ENCODE data around the gene PARD3B. TPM values are rescaled to one million over a fixed set of nuclear protein-coding genes. Genes with fewer than 3 reads are reported as not detected.
A peak's percentile ranks its signal among the peaks of the same experiment; 100 is the strongest.

Gene PARD3B
- total RNA-seq, 1 donor from 2014 or later, result 4.5 TPM

DNA sequence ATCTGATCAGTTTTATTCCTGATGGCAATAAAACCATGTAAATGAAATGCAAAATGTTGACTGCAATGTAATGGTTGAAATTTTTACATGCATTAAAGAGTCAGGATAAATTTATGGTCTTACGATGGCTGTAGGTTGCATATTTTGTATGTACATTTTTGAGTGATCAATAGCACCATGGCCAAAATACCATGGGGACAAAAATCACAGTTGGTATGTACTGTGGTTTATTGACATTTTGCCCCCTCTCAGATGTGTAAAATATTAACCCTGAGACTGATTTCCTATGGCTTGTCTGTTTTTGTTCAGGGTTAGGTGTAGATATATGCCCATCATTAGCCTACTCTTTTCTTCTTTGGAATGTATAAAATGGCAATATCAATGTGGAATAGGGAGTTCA is 138.1 kb downstream of the PARD3B start:
- FAIRE-seq (no peak), DNase-seq (ENCODE audit: low spot score in 2 of 2) (no peak)

DNA sequence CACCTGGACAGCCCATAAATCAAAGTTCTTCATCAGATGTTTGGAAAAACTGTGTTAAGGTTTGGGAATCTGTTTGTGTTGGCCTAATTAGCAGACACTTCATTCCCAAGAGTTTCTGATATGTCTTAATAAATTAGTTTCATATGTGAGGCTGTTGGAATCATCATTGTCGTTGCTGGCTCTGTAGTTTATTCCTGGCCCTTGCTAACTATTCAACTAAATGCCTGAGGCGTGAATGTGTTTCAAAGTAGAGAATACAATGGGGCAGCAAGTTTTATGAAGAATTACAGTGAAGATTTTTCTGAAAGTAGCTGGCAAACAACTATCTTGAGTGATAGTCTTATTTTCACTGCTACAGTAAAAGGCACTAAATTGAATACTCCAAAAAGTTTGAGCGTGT is 141.1 kb downstream of the PARD3B start:
- FAIRE-seq, result no peak
- DNase-seq (ENCODE audit: low spot score in 2 of 2), result no peak

DNA sequence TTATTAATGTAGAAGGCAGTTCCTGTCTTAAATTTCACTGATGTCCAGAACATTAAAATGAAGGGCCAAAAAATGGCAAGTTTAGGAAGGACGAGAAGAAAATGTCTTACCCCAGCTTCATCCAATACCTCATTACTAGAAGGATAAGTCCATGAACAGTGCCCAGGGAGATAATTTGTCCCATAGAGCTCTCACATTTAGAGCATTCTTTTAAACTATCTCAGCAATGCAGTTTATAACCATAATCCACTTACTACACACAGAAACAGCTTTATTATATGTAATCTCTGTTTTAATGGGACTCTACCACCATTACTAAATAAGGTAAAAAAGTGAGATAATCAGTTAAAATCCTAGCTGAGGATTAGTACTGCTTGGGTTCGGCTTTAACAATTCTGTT is 142.5 kb downstream of the PARD3B start:
- FAIRE-seq (no peak), DNase-seq (ENCODE audit: low spot score in 2 of 2) (no peak)

DNA sequence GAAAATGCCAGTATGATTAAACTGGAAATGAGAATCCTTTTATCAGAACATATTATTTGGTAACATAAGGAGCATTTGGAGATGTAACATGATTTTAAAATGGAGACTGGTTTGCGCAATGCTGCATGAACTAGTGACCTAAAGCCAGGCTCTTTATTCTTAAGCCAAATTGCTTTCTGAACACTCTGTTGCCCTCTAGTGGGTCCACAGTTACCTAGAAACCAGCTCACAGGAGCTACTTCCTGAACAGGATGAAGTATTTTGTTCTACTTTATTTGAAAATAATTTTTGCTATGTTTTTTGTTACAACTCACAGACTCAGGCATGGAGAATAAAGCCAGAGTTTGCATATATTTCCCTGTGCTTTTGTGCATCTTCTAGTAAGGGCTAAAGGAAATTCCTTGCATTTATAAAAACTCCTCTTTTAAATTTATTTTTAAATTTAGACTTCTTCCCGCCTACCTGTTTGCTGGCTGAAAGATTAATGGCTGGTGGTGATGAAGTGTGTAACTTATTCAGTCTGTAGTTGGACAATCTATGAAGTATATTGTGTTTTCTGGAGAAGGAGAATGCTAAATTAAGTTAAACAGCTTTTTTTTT is 146.7 kb downstream of the PARD3B start:
- FAIRE-seq (peak; percentile 15), DNase-seq (ENCODE audit: low spot score in 2 of 2) (peak; percentile 5)

DNA sequence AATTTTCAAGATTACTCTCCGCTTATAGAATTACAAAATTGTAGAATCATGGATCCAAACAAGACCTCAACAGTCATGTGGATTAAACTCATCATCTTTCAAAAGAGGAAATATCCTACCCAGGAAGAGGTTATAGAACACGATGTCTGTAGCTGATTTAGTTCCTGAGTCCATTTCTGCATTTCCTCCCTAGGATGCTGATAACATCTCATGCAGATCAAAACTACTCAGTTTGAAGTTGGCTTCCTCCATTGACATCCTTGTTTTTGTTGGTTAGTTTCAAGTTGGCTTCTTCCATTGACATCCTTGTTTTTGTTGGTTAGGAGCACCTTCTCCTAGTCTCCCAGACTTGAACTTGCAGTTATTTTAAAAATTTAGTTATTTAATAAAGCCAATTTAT is 147.5 kb downstream of the PARD3B start:
- DNase-seq (ENCODE audit: low spot score in 2 of 2), result no peak
- FAIRE-seq, result no peak

DNA sequence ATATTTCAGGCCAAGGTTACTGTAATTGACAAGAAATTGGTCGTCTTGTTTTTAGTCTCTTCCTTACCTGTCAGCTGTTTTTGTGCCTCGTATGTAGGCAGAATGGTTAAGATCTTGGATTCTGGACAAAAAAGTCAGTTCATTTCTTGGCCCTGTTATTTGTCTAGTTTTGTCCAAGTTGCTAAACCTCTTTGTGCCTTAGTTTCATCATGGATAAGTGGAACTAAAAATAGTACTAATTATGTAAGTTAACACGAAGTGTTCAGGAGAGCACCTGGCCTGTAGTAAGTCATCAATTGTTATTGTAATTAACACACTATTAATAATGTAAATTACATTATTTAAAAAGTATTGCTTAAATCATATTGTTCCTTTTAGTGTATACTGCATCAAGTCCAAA is 148.0 kb downstream of the PARD3B start:
- DNase-seq (ENCODE audit: low spot score in 2 of 2) (no peak), FAIRE-seq (no peak)

DNA sequence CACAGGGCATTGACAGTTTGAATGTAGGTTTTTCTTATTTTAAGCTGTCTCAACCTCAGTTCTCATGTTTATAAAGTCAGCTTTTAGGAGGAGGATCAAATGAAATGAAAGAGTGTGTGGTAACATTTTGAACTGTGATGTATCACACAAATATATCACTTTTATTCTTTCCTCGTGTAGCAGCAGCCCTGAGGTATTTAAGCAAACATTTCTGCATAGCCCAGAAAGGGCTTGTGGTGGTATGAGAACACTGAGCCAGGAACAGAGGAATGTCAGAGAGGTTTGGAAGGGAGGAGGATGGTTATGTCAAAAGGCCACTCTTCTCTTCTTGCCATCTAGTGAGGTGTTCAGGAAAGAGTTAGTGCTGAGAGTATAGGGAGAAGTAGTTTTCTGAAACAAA is 150.2 kb downstream of the PARD3B start:
- DNase-seq (ENCODE audit: low spot score in 2 of 2) (no peak), FAIRE-seq (no peak)

DNA sequence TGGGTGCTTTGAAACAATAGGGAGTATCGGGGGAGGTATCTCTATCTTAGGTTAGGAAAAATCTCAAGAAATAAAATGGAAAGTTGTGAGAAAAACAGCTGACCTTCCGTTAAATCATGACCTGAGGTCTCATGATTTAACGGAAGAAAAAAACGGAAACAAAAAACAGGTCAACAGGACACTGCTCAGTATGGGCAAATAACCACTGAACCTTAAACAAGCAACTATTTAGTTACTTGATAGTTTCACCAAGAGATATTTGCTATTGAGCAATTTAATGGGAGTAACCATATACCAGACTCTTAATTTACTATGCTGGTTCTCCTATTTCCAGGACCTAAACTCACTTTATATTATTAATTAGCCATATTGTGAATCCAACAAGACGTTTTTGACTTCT is 150.8 kb downstream of the PARD3B start:
- FAIRE-seq (no peak), DNase-seq (ENCODE audit: low spot score in 2 of 2) (no peak)

DNA sequence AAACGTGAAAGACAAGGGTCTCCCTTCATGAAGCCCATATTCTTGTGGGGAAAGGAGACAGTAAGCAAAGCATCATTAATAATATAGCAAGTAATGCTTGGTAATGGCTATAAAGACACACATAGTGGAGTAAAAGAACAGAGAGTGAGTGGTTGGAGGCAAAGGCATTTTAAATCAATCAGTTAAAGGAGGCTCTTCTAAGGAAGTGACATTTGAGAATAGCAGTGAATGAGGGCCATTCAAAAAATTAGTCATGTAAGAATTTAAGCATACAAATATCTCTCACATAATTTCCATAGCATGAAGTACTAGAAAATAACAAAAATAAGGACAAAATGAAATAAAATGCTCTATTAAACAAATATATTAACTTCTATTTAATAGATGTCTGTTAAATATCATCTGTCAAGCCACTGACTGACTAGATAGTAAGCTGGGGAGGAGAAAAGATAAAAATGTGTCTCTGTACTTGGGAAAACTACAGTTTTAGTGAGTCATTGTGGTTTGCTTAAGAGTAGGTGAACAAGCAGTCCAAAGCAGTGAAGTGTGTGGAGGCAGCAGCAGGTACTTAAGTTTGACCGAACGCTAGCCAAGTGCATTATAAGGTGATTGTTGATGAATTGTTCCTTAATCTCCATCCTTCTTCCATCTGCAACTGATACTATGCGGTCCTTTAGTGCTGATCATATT is 160.1 kb downstream of the PARD3B start:
- FAIRE-seq, result no peak

DNA sequence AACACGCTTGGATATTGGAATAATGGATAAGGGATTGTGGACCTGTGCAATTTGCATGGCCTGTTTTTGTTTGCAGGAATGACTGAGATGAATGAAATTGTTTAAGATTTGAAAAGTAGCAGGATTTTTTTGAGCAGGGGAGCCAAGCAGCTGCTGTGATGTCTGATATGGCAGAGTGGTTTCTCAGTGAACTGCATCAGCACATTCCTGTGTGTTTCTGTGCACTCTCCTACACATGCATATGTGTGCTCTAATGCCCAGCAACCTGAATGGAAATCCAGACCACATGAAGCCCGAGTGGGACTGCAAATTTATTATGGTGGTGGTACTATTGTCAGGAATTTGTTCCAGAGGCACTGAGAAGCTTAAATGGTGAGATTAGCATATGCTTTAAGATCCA is 161.7 kb downstream of the PARD3B start:
- FAIRE-seq, result no peak
- DNase-seq (ENCODE audit: low spot score in 2 of 2), result no peak

More for the DNA sequence above, 160.1 kb downstream of the PARD3B start:
- no peak for DNase-seq (ENCODE audit: low spot score in 2 of 2)

DNA sequence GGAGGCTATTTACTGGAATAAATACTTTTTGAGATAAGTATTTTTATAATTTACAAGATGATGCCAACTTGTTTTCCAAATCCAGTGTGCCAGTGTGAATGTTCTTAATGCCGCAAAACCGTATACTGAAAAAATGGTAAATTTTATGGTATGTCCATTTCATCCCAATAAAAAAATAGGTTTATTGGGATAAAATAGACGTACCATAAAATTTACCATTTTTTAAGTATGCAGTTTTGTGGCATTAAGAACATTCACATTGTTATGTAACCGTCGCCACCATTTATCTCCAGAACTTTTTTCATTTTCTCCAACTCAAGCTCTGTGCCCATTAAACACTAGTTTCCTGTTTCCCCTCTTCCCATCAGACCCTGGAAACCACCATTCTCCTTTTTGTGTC is 167.9 kb downstream of the PARD3B start:
- FAIRE-seq (no peak), DNase-seq (ENCODE audit: low spot score in 2 of 2) (no peak)

DNA sequence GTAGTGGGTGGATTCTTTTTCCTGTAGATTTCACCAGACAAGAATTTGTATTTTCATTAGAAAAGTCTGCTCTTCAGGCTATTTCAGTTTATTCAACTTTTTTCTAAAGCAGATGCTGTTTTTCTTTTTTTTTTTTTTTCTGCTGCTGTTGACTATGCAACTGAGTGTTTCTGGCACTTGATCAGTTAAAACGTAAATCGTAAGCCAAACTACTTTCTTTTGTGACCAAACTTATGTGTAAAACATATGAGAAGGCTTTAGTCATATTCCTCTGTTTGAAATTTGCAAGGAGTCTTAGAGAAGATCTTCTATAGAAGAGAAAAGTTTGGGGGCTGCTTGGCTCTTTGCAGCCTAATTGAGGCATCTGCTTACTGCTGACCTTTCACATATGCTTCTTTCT is 170.1 kb downstream of the PARD3B start:
- FAIRE-seq (no peak), DNase-seq (ENCODE audit: low spot score in 2 of 2) (no peak)

DNA sequence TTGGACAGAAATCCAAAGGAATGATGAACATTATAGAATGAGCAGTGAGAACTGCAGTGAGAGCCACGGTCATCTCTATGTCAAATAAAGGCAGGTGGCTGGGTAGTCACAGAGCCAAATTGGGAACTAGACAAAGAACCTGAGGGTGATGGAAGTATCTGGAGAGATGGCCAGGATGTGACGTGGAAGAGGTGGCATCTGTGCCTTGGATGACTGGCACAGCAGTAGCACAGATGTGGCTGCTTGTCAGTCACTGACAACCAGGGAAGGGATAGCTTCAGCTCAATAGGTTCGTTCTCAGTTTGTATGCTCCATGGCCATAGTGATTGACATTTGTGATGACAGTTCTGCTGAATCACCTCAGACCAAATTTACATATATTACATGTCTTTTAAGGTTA is 172.3 kb downstream of the PARD3B start:
- no peak for FAIRE-seq

DNA sequence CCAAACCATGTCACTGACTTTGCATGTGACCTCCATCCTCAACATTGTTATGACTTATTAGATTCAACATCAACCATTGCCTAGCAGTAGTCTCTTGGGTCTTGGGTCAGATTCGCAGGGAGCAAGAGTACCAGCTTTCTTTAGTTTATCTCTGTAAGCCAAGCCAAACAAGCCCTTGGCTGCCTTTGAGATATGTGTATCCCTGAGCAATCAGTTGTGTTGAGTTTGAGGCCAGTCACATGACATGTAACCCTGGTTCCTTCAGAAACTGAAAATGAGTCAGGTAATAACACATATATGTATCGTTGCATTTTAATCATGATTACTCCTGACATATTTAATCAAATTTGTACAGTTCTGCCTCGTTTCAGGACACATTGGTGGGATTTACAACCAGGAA is 173.3 kb downstream of the PARD3B start:
- DNase-seq (ENCODE audit: low spot score in 2 of 2) (no peak), FAIRE-seq (no peak)

More for the DNA sequence above, 172.3 kb downstream of the PARD3B start:
- DNase-seq (ENCODE audit: low spot score in 2 of 2), result no peak

DNA sequence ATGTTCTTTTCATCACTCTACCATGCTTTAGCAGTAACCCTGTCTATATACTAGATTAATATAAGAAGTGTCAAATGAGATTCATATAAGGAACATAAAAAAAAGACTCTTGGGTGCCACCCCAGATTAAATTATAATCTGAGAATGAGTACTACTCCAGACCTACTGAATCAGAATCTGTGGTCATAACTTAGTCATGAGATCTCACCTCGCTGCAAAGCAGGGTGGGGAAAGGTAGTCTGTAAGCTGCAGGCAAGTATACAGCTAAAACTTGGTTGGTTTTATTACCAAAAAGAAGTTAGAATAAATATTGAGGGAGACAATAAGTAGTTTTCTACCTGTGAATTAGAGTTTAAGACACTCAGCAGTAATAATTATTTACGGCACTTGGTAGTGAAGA is 175.6 kb downstream of the PARD3B start:
- FAIRE-seq, result no peak
- no peak for DNase-seq (ENCODE audit: low spot score in 2 of 2)

DNA sequence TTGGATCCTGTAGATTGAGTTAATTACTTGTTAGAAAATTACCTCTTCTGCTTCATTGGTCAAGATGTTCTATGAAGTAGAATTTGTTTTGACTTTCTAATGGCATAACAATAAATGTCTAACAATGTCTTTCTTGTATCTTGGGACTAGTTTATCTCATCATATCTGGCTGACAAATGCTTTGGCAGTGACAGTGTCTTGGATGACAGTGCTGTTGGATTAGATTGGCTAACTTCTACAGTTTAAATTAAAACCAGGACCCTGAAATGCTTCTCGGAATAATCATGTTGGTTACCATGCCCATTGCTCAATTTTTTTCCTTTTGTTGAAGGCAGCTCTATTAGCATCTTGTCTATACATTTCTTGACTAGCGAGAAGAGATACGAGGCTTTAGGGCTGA is 176.9 kb downstream of the PARD3B start:
- FAIRE-seq (no peak), DNase-seq (ENCODE audit: low spot score in 2 of 2) (no peak)

DNA sequence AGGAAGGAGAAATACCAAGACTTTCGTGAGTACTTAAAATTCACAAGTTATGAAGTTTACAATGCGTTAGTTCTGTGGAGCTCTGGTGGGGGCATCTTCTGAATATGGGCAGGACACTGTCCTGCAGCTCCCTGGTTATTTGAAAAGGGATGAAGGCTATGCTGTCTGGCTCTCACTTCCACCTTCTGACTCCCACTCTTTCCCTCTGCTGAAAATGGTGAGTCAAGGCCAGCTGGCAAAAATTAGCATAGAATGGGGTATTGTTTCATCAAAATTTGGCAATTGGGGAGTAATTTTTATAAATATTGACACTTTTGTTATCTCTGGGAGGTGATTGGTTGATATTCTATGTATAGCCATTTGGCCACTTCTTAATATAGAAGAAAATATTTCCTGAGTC is 177.4 kb downstream of the PARD3B start:
- DNase-seq (ENCODE audit: low spot score in 2 of 2), result no peak
- FAIRE-seq, result no peak

DNA sequence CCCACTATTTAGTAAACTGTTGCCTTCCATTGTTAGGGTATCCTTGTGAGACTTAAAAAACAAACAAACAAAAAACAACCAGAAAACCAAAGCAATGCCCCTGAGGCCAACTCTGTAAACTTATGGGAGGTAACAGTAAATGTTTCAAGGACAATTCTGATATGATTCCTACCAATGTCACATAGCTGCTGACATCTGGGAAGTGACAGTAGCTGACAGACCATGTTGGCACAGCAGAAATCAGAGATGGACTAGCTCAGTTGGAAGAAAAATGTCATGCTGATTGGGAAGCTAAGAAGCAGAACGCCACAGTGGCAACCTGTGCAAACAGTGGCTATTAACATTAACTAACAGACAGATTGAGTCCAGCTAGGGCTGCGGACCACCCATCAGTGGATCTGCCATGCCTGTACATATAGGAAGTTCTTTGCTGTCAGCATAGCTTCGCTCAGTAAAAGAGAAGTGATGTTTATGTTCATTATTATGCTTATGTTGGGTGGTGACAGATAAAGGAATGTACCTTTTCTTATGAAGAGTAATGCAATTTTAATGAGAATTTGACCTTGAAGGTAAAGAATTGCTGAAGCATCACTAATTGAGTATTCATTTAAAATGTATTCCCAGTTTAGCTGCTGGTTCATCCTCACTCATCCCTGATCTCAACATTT is 180.6 kb downstream of the PARD3B start:
- DNase-seq (ENCODE audit: low spot score in 2 of 2) (no peak), FAIRE-seq (no peak)

DNA sequence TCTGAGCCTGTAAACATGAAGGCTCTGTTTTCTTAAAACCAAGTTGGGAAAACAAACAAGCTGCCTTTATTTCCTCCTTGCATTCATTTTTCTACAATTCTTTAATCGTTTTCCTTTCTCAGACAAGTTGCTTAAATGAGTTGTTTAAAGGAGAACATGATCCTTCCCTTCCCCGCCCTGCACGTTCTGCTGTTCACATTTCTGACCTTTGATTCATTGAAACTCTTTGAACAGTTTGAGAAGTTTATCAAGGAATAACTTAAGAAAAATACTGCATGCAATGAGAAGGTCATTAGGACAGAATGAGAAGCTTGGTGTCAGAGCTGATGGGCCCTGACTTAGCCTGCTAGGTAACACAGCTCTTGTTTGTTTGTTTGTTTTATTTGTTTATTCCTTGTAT is 181.6 kb downstream of the PARD3B start:
- DNase-seq (ENCODE audit: low spot score in 2 of 2) (no peak), FAIRE-seq (no peak)

DNA sequence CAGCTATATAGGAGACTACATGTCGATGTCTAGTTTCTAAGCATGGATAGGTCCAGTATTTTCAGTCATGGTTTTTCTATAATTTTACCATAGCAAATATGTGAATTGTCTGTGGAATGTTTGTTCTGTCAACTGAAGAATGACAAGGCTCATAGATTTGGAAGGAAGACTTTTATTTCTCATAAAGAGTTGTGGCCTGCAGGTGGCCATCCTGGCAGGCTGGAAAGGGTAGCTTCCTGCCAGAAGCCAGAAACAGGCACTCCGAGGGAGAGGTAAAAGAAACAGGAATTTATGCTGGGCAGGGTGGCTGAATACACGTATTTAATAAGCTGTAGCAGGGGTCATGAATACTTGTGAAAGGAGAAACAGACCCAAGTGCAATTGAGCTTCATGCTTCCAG is 182.1 kb downstream of the PARD3B start:
- no peak for FAIRE-seq
- no peak for DNase-seq (ENCODE audit: low spot score in 2 of 2)

DNA sequence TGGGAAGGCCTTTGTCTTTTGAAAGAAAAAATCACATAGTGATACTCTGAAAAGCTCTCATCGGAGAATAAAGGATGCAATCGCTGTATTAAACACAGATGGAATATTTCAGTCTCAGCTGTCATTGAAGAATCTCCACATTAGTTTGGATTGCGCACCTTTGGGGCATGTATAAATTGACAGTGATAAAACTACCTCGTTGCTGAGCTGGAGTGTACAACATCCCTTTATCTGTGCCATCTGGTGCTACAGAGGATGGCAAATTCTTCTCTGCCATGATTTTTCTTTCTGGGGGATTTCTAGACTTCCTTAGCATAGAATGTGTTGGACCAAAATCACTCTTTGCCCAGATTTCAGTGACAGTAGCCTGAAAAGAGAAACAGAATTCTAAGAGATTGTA is 185.3 kb downstream of the PARD3B start:
- FAIRE-seq (no peak), DNase-seq (ENCODE audit: low spot score in 2 of 2) (no peak)

DNA sequence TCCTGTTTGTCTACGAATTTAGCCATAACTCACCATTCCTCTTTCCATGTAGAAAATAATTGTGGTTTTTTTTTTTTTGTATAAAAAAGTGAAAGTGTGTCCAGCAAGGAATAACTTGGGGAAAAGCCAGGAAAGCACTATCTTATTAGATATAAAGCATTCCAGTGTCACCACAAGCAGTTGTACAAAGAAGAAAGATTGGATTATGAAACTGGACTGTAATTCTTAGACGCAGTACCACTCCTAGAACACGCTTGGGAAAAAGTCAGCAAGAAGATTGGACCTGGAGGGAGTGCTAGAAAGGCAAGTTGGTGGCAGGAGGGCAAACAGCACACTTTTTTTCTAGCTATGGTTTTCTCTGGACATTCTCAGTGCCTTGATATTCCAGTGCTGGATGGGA is 186.7 kb downstream of the PARD3B start:
- FAIRE-seq (no peak), DNase-seq (ENCODE audit: low spot score in 2 of 2) (no peak)

All from frontal cortex (tissue), 4 donors.